ENCODE data around the gene NTHL1. TPM values are rescaled to one million over a fixed set of nuclear protein-coding genes. Genes with fewer than 3 reads are reported as not detected.

The NTHL1 gene
- total RNA-seq, 4 donors from 2014 or later: 7.8 to 26.0 (median 10.0) TPM

GRCh38 chr16:1993731-1994131, 53.9 kb downstream of the NTHL1 start:
- no peak for DNase-seq
- 45 to 60% methylated on average over 2 of the region's 2 CpGs for WGBS, 2 donors
- peaks cover 0 to 6% (median 0%) of the 10 kb centered on the region in 3 donors for H3K9me3 ChIP-seq
- H3K4me1 ChIP-seq: peaks cover 33 to 78% (median 34%) of the 10 kb centered on the region in 3 donors
- H3K36me3 ChIP-seq: peaks cover 9 to 27% (median 10%) of the 10 kb centered on the region in 3 donors
- intact Hi-C loops (cut with DNase I): no loop called here
- peaks cover 12 to 31% (median 19%) of the 10 kb centered on the region in 4 donors for H3K27me3 ChIP-seq
- no peak overlapping the region for H3K4me3 ChIP-seq
- H3K27ac ChIP-seq: peak overlapping the region; percentile 9 to 46 (median 28)
- no peak for TF ChIP-seq CTCF (IDR thresholded peaks at IDR 0.05)
- no peak for TF ChIP-seq POLR2A (IDR thresholded peaks at IDR 0.05)

- intact Hi-C loops (cut with DNase I): no loop called here
- peaks cover 12 to 40% (median 21%) of the 10 kb centered on the region in 4 donors for H3K27me3 ChIP-seq
- 60 to 100% methylated on average over 1 to 2 of the region's 50 CpGs for WGBS, 2 donors
- peaks cover 31 to 73% (median 33%) of the 10 kb centered on the region in 3 donors for H3K4me1 ChIP-seq
- peak overlapping the region in 3 of 4 donors; percentile 9 to 41 (median 29) for H3K27ac ChIP-seq
- H3K36me3 ChIP-seq: peaks cover under 1 to 18% (median under 1%) of the 10 kb centered on the region in 3 donors
- peaks cover 0 to 6% (median 0%) of the 10 kb centered on the region in 3 donors for H3K9me3 ChIP-seq
- DNase-seq: no peak
- no peak for TF ChIP-seq POLR2A (IDR thresholded peaks at IDR 0.05)
- TF ChIP-seq CTCF (IDR thresholded peaks at IDR 0.05): no peak
- H3K4me3 ChIP-seq: peak overlapping the region in 1 of 4 donors; percentile 58
Measured at GRCh38 chr16:1992704-1993317, 54.8 kb downstream of the NTHL1 start.

- peak overlapping the region; percentile 14 to 58 (median 34) for H3K4me3 ChIP-seq
- peaks cover 0 to 13% (median 0%) of the 10 kb centered on the region in 3 donors for H3K36me3 ChIP-seq
- peaks cover 0 to 6% (median 0%) of the 10 kb centered on the region in 3 donors for H3K9me3 ChIP-seq
- intact Hi-C loops (cut with DNase I): no loop called here
- peak; percentile 82 for DNase-seq
- no CpG with 5 or more reads among the region's 96 CpGs for WGBS, 2 donors
- peaks cover 12 to 47% (median 21%) of the 10 kb centered on the region in 4 donors for H3K27me3 ChIP-seq
- TF ChIP-seq POLR2A (IDR thresholded peaks at IDR 0.05) (peak in 1 of 4 donors; percentile 66), CTCF (IDR thresholded peaks at IDR 0.05) (no peak)
- peaks cover 29 to 69% (median 33%) of the 10 kb centered on the region in 3 donors for H3K4me1 ChIP-seq
- peak overlapping the region; percentile 32 to 65 (median 56) for H3K27ac ChIP-seq
Measured at GRCh38 chr16:1991948-1992703, 55.5 kb downstream of the NTHL1 start.

- peak overlapping the region; percentile 14 to 58 (median 34) for H3K4me3 ChIP-seq
- peaks cover 0 to 13% (median 0%) of the 10 kb centered on the region in 3 donors for H3K36me3 ChIP-seq
- intact Hi-C loops (cut with DNase I): no loop called here
- H3K9me3 ChIP-seq: peaks cover 0 to 6% (median 0%) of the 10 kb centered on the region in 3 donors
- H3K27me3 ChIP-seq: peaks cover 12 to 48% (median 21%) of the 10 kb centered on the region in 4 donors
- 0 to 10% methylated on average over 6 to 9 of the region's 22 CpGs for WGBS, 2 donors
- DNase-seq: no peak
- peaks cover 26 to 63% (median 33%) of the 10 kb centered on the region in 3 donors for H3K4me1 ChIP-seq
- peak overlapping the region; percentile 32 to 65 (median 56) for H3K27ac ChIP-seq
- TF ChIP-seq CTCF (IDR thresholded peaks at IDR 0.05) (no peak), POLR2A (IDR thresholded peaks at IDR 0.05) (no peak)
Measured at GRCh38 chr16:1991588-1991947, 56.1 kb downstream of the NTHL1 start.
